ENCODE results near the gene LRRC73. TPM values are rescaled to one million over a fixed set of nuclear protein-coding genes. Genes with fewer than 3 reads are reported as not detected.

Gene LRRC73
- total RNA-seq, 2 experiments from 2014 or later = 0.26 to 0.55 TPM

GRCh38 chr6:43497689-43498088, 12.5 kb downstream of the LRRC73 start:
- ChIA-PET POLR2A (no interaction called here), CTCF (interaction anchor here (7.5 kb wide), 1 partner anchor 9 kb away, joined by 65 read pairs; no protein-coding TSS in a partner anchor)
- no peaks in the 10 kb centered on the region for H3K27me3 Mint-ChIP-seq (ENCODE audit: low read depth)
- peaks cover 9% of the 10 kb centered on the region for H3K36me3 Mint-ChIP-seq (ENCODE audit: low read depth)
- DNase-seq (no peak), ATAC-seq (no peak)
- H3K4me1 Mint-ChIP-seq (ENCODE audit: low read depth) = peaks cover 20% of the 10 kb centered on the region
- H3K4me3 Mint-ChIP-seq = no peak overlapping the region
- no peaks in the 10 kb centered on the region for H3K9me3 Mint-ChIP-seq (ENCODE audit: insufficient read depth)
- no peak overlapping the region for H3K27ac Mint-ChIP-seq

GRCh38 chr6:43497129-43497396, 13.1 kb downstream of the LRRC73 start:
- Mint-ChIP-seq H3K4me3 (no peak overlapping the region), H3K27ac (no peak overlapping the region), H3K27me3 (ENCODE audit: low read depth) (no peaks in the 10 kb centered on the region), H3K9me3 (ENCODE audit: insufficient read depth) (no peaks in the 10 kb centered on the region), H3K36me3 (ENCODE audit: low read depth) (peaks cover 5% of the 10 kb centered on the region), H3K4me1 (ENCODE audit: low read depth) (peaks cover 20% of the 10 kb centered on the region)
- ChIA-PET POLR2A (no interaction called here), CTCF (interaction anchor here (0.6 to 7.5 kb wide), 2 partner anchors 9 to 14 kb away, joined by 3 to 65 read pairs; no protein-coding TSS in a partner anchor)
- DNase-seq (no peak), ATAC-seq (no peak)

- CTCF ChIA-PET = interaction anchor here (0.6 to 7.5 kb wide), 3 partner anchors 10 to 13 kb away, joined by 3 to 65 read pairs (median 3); no protein-coding TSS in a partner anchor
- H3K27ac Mint-ChIP-seq = no peak overlapping the region
- no peak overlapping the region for H3K4me3 Mint-ChIP-seq
- H3K9me3 Mint-ChIP-seq (ENCODE audit: insufficient read depth) = no peaks in the 10 kb centered on the region
- H3K27me3 Mint-ChIP-seq (ENCODE audit: low read depth) = no peaks in the 10 kb centered on the region
- H3K4me1 Mint-ChIP-seq (ENCODE audit: low read depth) = peaks cover 20% of the 10 kb centered on the region
- POLR2A ChIA-PET = interaction anchor here (1.2 to 1.7 kb wide), 2 partner anchors 16 to 19 kb away, joined by 5 read pairs; partner anchors contain the start of gene TJAP1
- peaks cover 5% of the 10 kb centered on the region for H3K36me3 Mint-ChIP-seq (ENCODE audit: low read depth)
- no peak for DNase-seq
- no peak for ATAC-seq
These were observed 13.6 kb downstream of the LRRC73 start for GRCh38 chr6:43496370-43497128.

- POLR2A ChIA-PET = interaction anchor here (1.2 to 1.7 kb wide), 3 partner anchors 15 to 27 kb away, joined by 3 to 5 read pairs (median 5); partner anchors contain the start of gene TJAP1
- Mint-ChIP-seq H3K4me3 (no peak overlapping the region), H3K36me3 (ENCODE audit: low read depth) (no peaks in the 10 kb centered on the region), H3K27ac (peak overlapping the region; percentile 77), H3K27me3 (ENCODE audit: low read depth) (no peaks in the 10 kb centered on the region), H3K9me3 (ENCODE audit: insufficient read depth) (no peaks in the 10 kb centered on the region), H3K4me1 (ENCODE audit: low read depth) (peaks cover 20% of the 10 kb centered on the region)
- ATAC-seq = peak; percentile 61
- DNase-seq = no peak
- CTCF ChIA-PET = interaction anchor here (0.9 to 7.5 kb wide), 5 partner anchors 9 to 266 kb away, joined by 3 to 65 read pairs (median 3); partner anchors contain the start of gene DNPH1
These were observed 14.7 kb downstream of the LRRC73 start for GRCh38 chr6:43495409-43495941.

GRCh38 chr6:43494766-43495165, 15.4 kb downstream of the LRRC73 start:
- no peak for ATAC-seq
- H3K4me3 Mint-ChIP-seq = no peak overlapping the region
- H3K4me1 Mint-ChIP-seq (ENCODE audit: low read depth) = peaks cover 20% of the 10 kb centered on the region
- no peaks in the 10 kb centered on the region for H3K27me3 Mint-ChIP-seq (ENCODE audit: low read depth)
- POLR2A ChIA-PET = interaction anchor here (1.4 to 1.7 kb wide), 2 partner anchors 17 to 28 kb away, joined by 3 to 5 read pairs; partner anchors contain the start of gene TJAP1
- H3K36me3 Mint-ChIP-seq (ENCODE audit: low read depth) = no peaks in the 10 kb centered on the region
- H3K9me3 Mint-ChIP-seq (ENCODE audit: insufficient read depth) = no peaks in the 10 kb centered on the region
- DNase-seq = no peak
- H3K27ac Mint-ChIP-seq = peak overlapping the region; percentile 77
- CTCF ChIA-PET = interaction anchor here (0.9 to 7.5 kb wide), 4 partner anchors 11 to 266 kb away, joined by 3 to 65 read pairs (median 4); partner anchors contain the start of gene DNPH1

- H3K4me3 Mint-ChIP-seq = no peak overlapping the region
- no peaks in the 10 kb centered on the region for H3K27me3 Mint-ChIP-seq (ENCODE audit: low read depth)
- no peak overlapping the region for H3K27ac Mint-ChIP-seq
- H3K9me3 Mint-ChIP-seq (ENCODE audit: insufficient read depth) = no peaks in the 10 kb centered on the region
- ATAC-seq (no peak), DNase-seq (no peak)
- H3K4me1 Mint-ChIP-seq (ENCODE audit: low read depth) = peaks cover 20% of the 10 kb centered on the region
- CTCF ChIA-PET = interaction anchor here (7.5 kb wide), 1 partner anchor 12 kb away, joined by 65 read pairs; no protein-coding TSS in a partner anchor
- POLR2A ChIA-PET = interaction anchor here (1.4 to 1.8 kb wide), 2 partner anchors 17 to 28 kb away, joined by 3 to 7 read pairs; partner anchors contain the start of gene TJAP1
- no peaks in the 10 kb centered on the region for H3K36me3 Mint-ChIP-seq (ENCODE audit: low read depth)
These were observed 15.8 kb downstream of the LRRC73 start for GRCh38 chr6:43494321-43494720.

GRCh38 chr6:43493833-43494232, 16.3 kb downstream of the LRRC73 start:
- ChIA-PET POLR2A (interaction anchor here (0.6 to 1.8 kb wide), 3 partner anchors 16 to 56 kb away, joined by 3 to 7 read pairs (median 3); partner anchors contain the start of gene TJAP1), CTCF (interaction anchor here (7.5 kb wide), 1 partner anchor 13 kb away, joined by 65 read pairs; no protein-coding TSS in a partner anchor)
- Mint-ChIP-seq H3K27ac (no peak overlapping the region), H3K4me1 (ENCODE audit: low read depth) (peaks cover 20% of the 10 kb centered on the region), H3K27me3 (ENCODE audit: low read depth) (no peaks in the 10 kb centered on the region), H3K9me3 (ENCODE audit: insufficient read depth) (no peaks in the 10 kb centered on the region), H3K4me3 (no peak overlapping the region), H3K36me3 (ENCODE audit: low read depth) (no peaks in the 10 kb centered on the region)
- no peak for ATAC-seq
- no peak for DNase-seq

GRCh38 chr6:43493230-43493629, 16.9 kb downstream of the LRRC73 start:
- no peak for ATAC-seq
- no peak overlapping the region for H3K4me3 Mint-ChIP-seq
- no peaks in the 10 kb centered on the region for H3K36me3 Mint-ChIP-seq (ENCODE audit: low read depth)
- no peak for DNase-seq
- H3K27ac Mint-ChIP-seq = peak overlapping the region; percentile 8
- H3K27me3 Mint-ChIP-seq (ENCODE audit: low read depth) = no peaks in the 10 kb centered on the region
- CTCF ChIA-PET = interaction anchor here (7.5 kb wide), 1 partner anchor 13 kb away, joined by 65 read pairs; no protein-coding TSS in a partner anchor
- POLR2A ChIA-PET = interaction anchor here (0.5 to 1.8 kb wide), 3 partner anchors 16 to 200 kb away, joined by 3 to 7 read pairs (median 4); partner anchors contain the start of gene TJAP1
- peaks cover 20% of the 10 kb centered on the region for H3K4me1 Mint-ChIP-seq (ENCODE audit: low read depth)
- H3K9me3 Mint-ChIP-seq (ENCODE audit: insufficient read depth) = no peaks in the 10 kb centered on the region

- Mint-ChIP-seq H3K27ac (no peak overlapping the region), H3K36me3 (ENCODE audit: low read depth) (no peaks in the 10 kb centered on the region), H3K27me3 (ENCODE audit: low read depth) (no peaks in the 10 kb centered on the region), H3K4me3 (no peak overlapping the region), H3K9me3 (ENCODE audit: insufficient read depth) (no peaks in the 10 kb centered on the region), H3K4me1 (ENCODE audit: low read depth) (peaks cover 20% of the 10 kb centered on the region)
- DNase-seq = no peak
- no peak for ATAC-seq
- POLR2A ChIA-PET = interaction anchor here (1.8 kb wide), 1 partner anchor 15 kb away, joined by 7 read pairs; the partner anchor contains the start of gene TJAP1
- CTCF ChIA-PET = interaction anchor here (7.5 kb wide), 1 partner anchor 14 kb away, joined by 65 read pairs; no protein-coding TSS in a partner anchor
These were observed 17.5 kb downstream of the LRRC73 start for GRCh38 chr6:43492673-43493072.

GRCh38 chr6:43491750-43492661, 18.1 kb downstream of the LRRC73 start:
- Mint-ChIP-seq H3K36me3 (ENCODE audit: low read depth) (no peaks in the 10 kb centered on the region), H3K27me3 (ENCODE audit: low read depth) (no peaks in the 10 kb centered on the region), H3K9me3 (ENCODE audit: insufficient read depth) (no peaks in the 10 kb centered on the region), H3K4me1 (ENCODE audit: low read depth) (peaks cover 20% of the 10 kb centered on the region), H3K27ac (no peak overlapping the region), H3K4me3 (no peak overlapping the region)
- ATAC-seq (no peak), DNase-seq (no peak)
- CTCF ChIA-PET = interaction anchor here (7.5 kb wide), 1 partner anchor 14 kb away, joined by 65 read pairs; no protein-coding TSS in a partner anchor
- POLR2A ChIA-PET = interaction anchor here (1.2 kb wide), 1 partner anchor 14 kb away, joined by 4 read pairs; the partner anchor contains the start of gene TJAP1

GRCh38 chr6:43490523-43490939, 19.6 kb downstream of the LRRC73 start:
- H3K4me1 Mint-ChIP-seq (ENCODE audit: low read depth) = peaks cover 17% of the 10 kb centered on the region
- H3K36me3 Mint-ChIP-seq (ENCODE audit: low read depth) = no peaks in the 10 kb centered on the region
- H3K4me3 Mint-ChIP-seq = no peak overlapping the region
- H3K27me3 Mint-ChIP-seq (ENCODE audit: low read depth) = no peaks in the 10 kb centered on the region
- H3K9me3 Mint-ChIP-seq (ENCODE audit: insufficient read depth) = no peaks in the 10 kb centered on the region
- no peak overlapping the region for H3K27ac Mint-ChIP-seq
- ATAC-seq = no peak
- POLR2A ChIA-PET = interaction anchor here (1.3 kb wide), 1 partner anchor 11 kb away, joined by 3 read pairs; no protein-coding TSS in a partner anchor
- DNase-seq = no peak
- CTCF ChIA-PET = interaction anchor here (2.5 kb wide), 1 partner anchor 15 kb away, joined by 17 read pairs; no protein-coding TSS in a partner anchor

All from activated CD8-positive, alpha-beta T cell treated with anti-CD3 and anti-CD28 coated beads, Interleukin-2, amount 10 ng/mL, durations not matched to agents 7 days and 5 days (primary cell).